ENCODE results near the gene MSRB1.

The MSRB1 gene

GRCh38 chr16:1895949-1896675, 46.9 kb downstream of the MSRB1 start:
- no peak for DNase-seq (ENCODE audit: low spot score)

DNA sequence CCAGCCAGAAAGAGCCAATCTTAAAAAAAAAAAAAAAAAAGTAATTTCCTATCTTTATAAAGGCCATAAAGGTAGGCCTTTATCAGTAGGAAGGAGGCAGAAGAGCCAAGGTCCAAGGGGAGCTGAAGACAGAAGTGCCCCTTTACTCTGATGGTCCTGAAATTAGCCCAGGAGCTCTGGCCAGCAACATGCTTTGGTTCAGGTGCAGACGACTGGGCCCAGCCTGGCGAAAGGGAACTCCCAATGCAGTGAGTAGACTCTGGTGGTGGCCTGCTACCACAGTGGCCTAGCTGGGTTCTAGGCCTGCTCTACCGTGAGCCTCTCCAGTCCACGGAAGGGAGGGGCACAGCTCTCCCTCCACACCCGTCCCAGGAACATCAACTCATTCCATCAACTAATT, 47.9 kb downstream of the MSRB1 start:
- no peak for DNase-seq (ENCODE audit: low spot score)

- DNase-seq (ENCODE audit: low spot score), result no peak
These were observed 52.3 kb downstream of the MSRB1 start for GRCh38 chr16:1890708-1891050.

DNA sequence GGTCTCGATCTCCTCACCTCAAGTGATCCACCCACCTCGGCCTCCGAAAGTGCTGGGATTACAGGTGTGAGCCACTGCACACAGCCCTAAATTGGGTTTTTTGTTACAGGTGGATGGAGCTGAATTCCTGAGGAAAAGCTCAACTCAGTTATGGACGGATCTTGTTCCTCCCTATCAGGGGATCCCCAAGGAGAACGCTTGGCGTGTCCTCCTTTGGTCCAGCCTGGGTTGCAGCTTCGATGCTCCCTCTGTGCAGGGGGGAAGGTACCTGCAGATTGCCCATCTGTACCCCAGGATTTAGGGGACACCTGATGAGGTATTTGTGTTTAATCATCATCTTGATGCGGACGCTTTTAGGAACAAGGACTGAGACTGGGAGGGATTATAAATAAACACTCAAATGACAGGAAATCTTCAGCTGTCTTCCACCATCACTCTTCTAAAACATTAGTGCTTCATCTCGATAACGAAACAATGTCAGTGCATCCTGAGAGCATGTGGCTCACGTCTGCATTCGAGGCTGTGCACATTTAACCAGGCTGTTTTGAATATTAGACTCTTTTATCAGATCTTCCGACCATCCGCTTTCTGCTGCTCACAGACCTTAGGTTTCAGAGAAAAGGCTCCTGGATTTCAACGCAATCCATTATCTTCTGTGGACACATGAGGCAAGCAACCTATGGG, 52.8 kb downstream of the MSRB1 start:
- DNase-seq (ENCODE audit: low spot score), result no peak

All from germinal center (tissue), 1 donor.